Ovary (tissue), 9 donors: ENCODE measurements around the gene TRABD. TPM values are rescaled to one million over a fixed set of nuclear protein-coding genes. Genes with fewer than 3 reads are reported as not detected.
A peak's percentile ranks its signal among the peaks of the same experiment; 100 is the strongest.

Source experiments
- DNase-seq, 5 donors: peaks; one replicate each; pipeline ENCODE4 v3.0.0-alpha.2; 2019 to 2020
- H3K27ac ChIP-seq, 2 donors: fragments of 200-600 bp; one replicate each; pipeline versions ENCODE4 v1.5.1 to v1.8.0; 2019 to 2022
- H3K27me3 ChIP-seq: fragments of 200-600 bp; one replicate; pipeline ENCODE4 v1.8.0; 2022
- H3K36me3 ChIP-seq: fragments of 200-600 bp; sonication (generic); one replicate; pipeline ENCODE4 v1.5.1; 2019
- H3K4me1 ChIP-seq: one replicate; pipeline ENCODE4 v1.8.1; 2013; ENCODE audit warnings: mild to moderate bottlenecking, moderate library complexity; ENCODE audit not compliant: insufficient read depth
- H3K4me3 ChIP-seq: fragments of 200-600 bp; sonication (generic); one replicate; pipeline ENCODE4 v1.5.1; 2017
- H3K9me3 ChIP-seq, 2 donors: fragments of 200-600 bp in 1 of 2; sonication (generic) in 1 of 2; one replicate each; pipeline versions ENCODE4 v1.5.1 to v1.8.1; 2013 to 2019; ENCODE audit warnings: mild to moderate bottlenecking in 1 of 2, moderate library complexity in 1 of 2
- CTCF ChIP-seq, 3 donors: fragments of 450-650 bp in 2 of 3; fragments of 200-600 bp in 1 of 3; IDR thresholded peaks; one replicate each; pipeline versions ENCODE4 v1.5.1 to v1.8.0; 2016 to 2022; ENCODE audit warnings: antibody characterized with exemption in 3 of 3, mild to moderate bottlenecking in 1 of 3
- EP300 ChIP-seq: sonication (generic); formaldehyde crosslinking; IDR thresholded peaks from one replicate; pipeline ENCODE4 v1.6.1; 2017; ENCODE audit warnings: antibody characterized with exemption
- POLR2A ChIP-seq: fragments of 450-650 bp; IDR thresholded peaks from one replicate; pipeline ENCODE4 v1.6.1; 2017; ENCODE audit warnings: antibody characterized with exemption, mild to moderate bottlenecking, moderate library complexity
- WGBS, 3 donors: extraction: QIAGEN DNeasy Blood & Tissue Kit in 1 of 3; methylation state at CpG; one replicate each; pipeline versions ENCODE4 v1.1.5 to v1.1.7; 2013 to 2017; 5-methylcytosine and 5-hydroxymethylcytosine counted together
- intact Hi-C, 4 donors: fragments of 100-400 bp; cut with DNase I; formaldehyde crosslinking; loops; one replicate each; pipeline versions ENCODE4 v1.11.0 to v1.15.1; 2022 to 2023
- polyA plus RNA-seq, 2 donors: library from polyadenylated mRNA; stranded (reverse); fragments of 200-250 nt in 1 of 2; fragments of 350-450 nt in 1 of 2; fragmentation: Illumina TruSeq in 1 of 2; extraction: RNeasy Lipid Tissue Mini Kit (QIAGEN cat#74804) in 1 of 2; gene quantifications; one replicate each; pipeline ENCODE4 v1.2.3, GENCODE V29; 2013 to 2014
- total RNA-seq, 7 donors: library from RNA; depleted of rRNA in 2 of 7; stranded (reverse); fragments of >200 nt in 2 of 7; fragmentation: NEBNext Ultra II Directional in 3 of 7; extraction: Animal tissue kit (Norgen Biotek cat#: 25700) in 3 of 7; gene quantifications; one replicate each; pipeline versions ENCODE4 v1.1.0 to v1.2.4, GENCODE V29; 2016 to 2023
- donor health status: DM: no; HTN: no; CAD: no; lungs with moderate emphysema.
- donor health status: DM: no; HTN: no; CAD: no.
- donor health status: Bipolar disorder and iron deficiency.
- donor health status: DM: yes; HTN: yes; CAD: no.
- donor health status: DM: no; HTN: no; CAD: no.
- donor health status: DM: yes; HTN: yes; CAD: no.

Gene TRABD
- total and polyA plus RNA-seq, 9 donors: 0.58 to 35.2 (median 26.1) TPM

DNA sequence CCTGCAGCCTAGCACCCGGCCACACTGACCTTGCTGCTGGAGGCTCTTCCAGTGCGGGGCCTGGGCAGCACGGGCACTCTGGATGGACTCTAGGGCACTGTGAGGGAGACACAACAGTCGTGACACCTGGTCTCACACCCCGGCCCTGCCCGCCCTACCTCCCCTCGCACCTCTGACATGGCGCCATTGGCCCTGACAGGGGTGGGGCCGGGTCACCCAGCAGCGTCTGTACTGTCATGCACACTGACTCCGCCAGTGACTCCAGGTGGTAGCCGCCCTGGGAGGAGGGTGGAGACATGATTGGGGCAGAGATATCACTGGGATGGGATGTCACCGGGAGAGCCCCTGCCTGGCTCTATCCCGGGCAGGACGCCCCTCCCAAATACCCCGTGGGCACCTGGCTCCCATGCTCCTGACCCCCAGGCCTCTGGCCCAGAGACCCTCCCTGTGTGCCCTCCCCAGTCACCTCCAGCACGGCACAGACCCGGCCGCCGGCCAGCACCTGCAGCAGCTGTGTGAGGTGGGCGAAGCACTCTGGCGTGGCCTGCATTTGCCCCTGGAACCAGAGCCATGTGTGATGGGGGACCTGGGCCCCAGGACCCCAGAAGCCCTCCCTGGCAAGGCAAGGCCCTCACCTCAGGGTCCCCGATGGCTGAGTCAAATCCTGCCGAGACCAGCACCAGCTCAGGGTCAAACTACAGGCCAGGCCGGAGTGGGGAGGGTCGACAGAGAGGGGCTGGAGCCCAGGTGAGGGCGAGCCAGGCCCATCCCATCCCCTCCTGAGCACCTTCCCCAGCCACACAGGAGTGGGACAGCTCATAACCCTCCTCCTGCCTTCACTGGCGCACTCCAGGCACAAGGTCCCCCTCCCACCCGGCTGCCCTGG is 62.7 kb downstream of the TRABD start:
- no peak overlapping the region for H3K4me3 ChIP-seq
- no peaks in the 10 kb centered on the region for H3K27me3 ChIP-seq
- no peak for TF ChIP-seq EP300
- no peak for TF ChIP-seq POLR2A
- TF ChIP-seq CTCF (IDR thresholded peaks at IDR 0.05): no peak
- no peaks in the 10 kb centered on the region for H3K36me3 ChIP-seq
- DNase-seq: peak in 2 of 5 donors; percentile 43 to 44
- intact Hi-C loops: loop anchor here in 2 of 4 donors (10.0 kb wide), 2 partner anchors 256 to 276 kb away; partner anchors contain the start of genes LMF2 (in 1 of the 2), NCAPH2 (in 1 of the 2) and SCO2 (in 1 of the 2)
- 77 to 82% (median 82%) methylated on average over 28 to 29 of the region's 29 CpGs for WGBS, 3 donors
- H3K4me1 ChIP-seq: peaks cover 14% of the 10 kb centered on the region
- H3K27ac ChIP-seq: no peak overlapping the region
- no peaks in the 10 kb centered on the region for H3K9me3 ChIP-seq

Other genes starting within 250 kb of the TRABD start
- gene PIM3, start 225.1 kb upstream of the TRABD start, total RNA-seq: 100 to 1,000 TPM in 1 of 7 donors, 10 to 100 TPM in 6; 29.7 to 291 (median 45.3) TPM
- gene PIM3, start 225.1 kb upstream of the TRABD start, polyA plus RNA-seq: 10 to 100 TPM in 1 of 2 donors, 1 to 10 TPM in 1; 7.3 to 34.1 TPM
- under 1 TPM in 3 of 7 donors, not detected in 4; 0.10 to 0.18 (median 0.10) TPM for gene IL17REL, start 173.1 kb upstream of the TRABD start, total RNA-seq
- gene IL17REL, start 173.1 kb upstream of the TRABD start, polyA plus RNA-seq: under 1 TPM in 1 of 2 donors, not detected in 1; 0.05 TPM
- gene TTLL8, start 127.6 kb upstream of the TRABD start, total RNA-seq: not detected
- gene TTLL8, start 127.6 kb upstream of the TRABD start, polyA plus RNA-seq: not detected
- 1 to 10 TPM in 1 of 7 donors, under 1 TPM in 4, not detected in 2; 0.11 to 1.1 (median 0.35) TPM for gene MLC1, start 100.5 kb upstream of the TRABD start, total RNA-seq
- under 1 TPM; 0.27 to 0.67 TPM for gene MLC1, start 100.5 kb upstream of the TRABD start, polyA plus RNA-seq
- 1 to 10 TPM in 6 of 7 donors, under 1 TPM in 1; 0.94 to 6.3 (median 2.5) TPM for gene MOV10L1, start 95.9 kb upstream of the TRABD start, total RNA-seq
- gene MOV10L1, start 95.9 kb upstream of the TRABD start, polyA plus RNA-seq: 1 to 10 TPM; 1.6 to 2.0 TPM
- 1 to 10 TPM; 1.8 to 5.6 (median 3.1) TPM for gene PANX2, start 15.2 kb upstream of the TRABD start, total RNA-seq
- gene PANX2, start 15.2 kb upstream of the TRABD start, polyA plus RNA-seq: 1 to 10 TPM in 1 of 2 donors, under 1 TPM in 1; 0.27 to 2.0 TPM
- 10 to 100 TPM; 18.9 to 31.1 (median 23.0) TPM for gene SELENOO, start 15.1 kb downstream of the TRABD start, total RNA-seq
- 10 to 100 TPM in 1 of 2 donors, under 1 TPM in 1; 0.40 to 23.4 TPM for gene SELENOO, start 15.1 kb downstream of the TRABD start, polyA plus RNA-seq
- 10 to 100 TPM; 35.9 to 52.2 (median 40.8) TPM for gene TUBGCP6, start 59.1 kb downstream of the TRABD start, total RNA-seq
- 10 to 100 TPM in 1 of 2 donors, 1 to 10 TPM in 1; 7.5 to 42.6 TPM for gene TUBGCP6, start 59.1 kb downstream of the TRABD start, polyA plus RNA-seq
- gene HDAC10, start 65.4 kb downstream of the TRABD start, total RNA-seq: 10 to 100 TPM; 24.9 to 44.6 (median 41.1) TPM
- 10 to 100 TPM in 1 of 2 donors, 1 to 10 TPM in 1; 2.3 to 33.2 TPM for gene HDAC10, start 65.4 kb downstream of the TRABD start, polyA plus RNA-seq
- gene MAPK12, start 75.8 kb downstream of the TRABD start, total RNA-seq: 10 to 100 TPM in 6 of 7 donors, 1 to 10 TPM in 1; 7.9 to 35.3 (median 23.3) TPM
- 10 to 100 TPM in 1 of 2 donors, under 1 TPM in 1; 0.87 to 26.5 TPM for gene MAPK12, start 75.8 kb downstream of the TRABD start, polyA plus RNA-seq
- 10 to 100 TPM in 4 of 7 donors, 1 to 10 TPM in 3; 2.0 to 31.6 (median 12.0) TPM for gene MAPK11, start 84.5 kb downstream of the TRABD start, total RNA-seq
- gene MAPK11, start 84.5 kb downstream of the TRABD start, polyA plus RNA-seq: 10 to 100 TPM in 1 of 2 donors, under 1 TPM in 1; 0.92 to 13.0 TPM
- 100 to 1,000 TPM; 121 to 274 (median 229) TPM for gene PLXNB2, start 121.7 kb downstream of the TRABD start, total RNA-seq
- gene PLXNB2, start 121.7 kb downstream of the TRABD start, polyA plus RNA-seq: 100 to 1,000 TPM in 1 of 2 donors, 10 to 100 TPM in 1; 26.5 to 135 TPM
- 10 to 100 TPM in 2 of 7 donors, 1 to 10 TPM in 5; 2.6 to 17.3 (median 7.4) TPM for gene DENND6B, start 141.1 kb downstream of the TRABD start, total RNA-seq
- gene DENND6B, start 141.1 kb downstream of the TRABD start, polyA plus RNA-seq: 1 to 10 TPM in 1 of 2 donors, under 1 TPM in 1; 0.38 to 5.6 TPM
- gene PPP6R2, start 157.4 kb downstream of the TRABD start, total RNA-seq: 10 to 100 TPM; 30.1 to 52.9 (median 37.8) TPM
- 10 to 100 TPM in 1 of 2 donors, 1 to 10 TPM in 1; 8.2 to 33.4 TPM for gene PPP6R2, start 157.4 kb downstream of the TRABD start, polyA plus RNA-seq